A673 (cell line): ENCODE measurements around the gene ARMH3. TPM values are rescaled to one million over a fixed set of nuclear protein-coding genes. Genes with fewer than 3 reads are reported as not detected.
"Not testable (repeated sequence)": the region's sequence is repeated elsewhere in the genome, so short reads cannot be mapped to it uniquely, and the experiment has no call there.

Source experiments
- BruUV-seq: library from RNA; stranded (reverse); fragments of 400-500 nt; replicated peaks from 2 replicates; lab custom pipeline; 2021; lab: Mats Ljungman, UMichigan
- CTCF ChIA-PET: fragments of 300-600 bp; sonication (Branson Sonifier 250); formaldehyde crosslinking; loops from one replicate; lab custom pipeline; 2022; ENCODE audit warnings: antibody characterized with exemption; lab: Charles Lee
- POLR2A ChIA-PET: fragments of 300-600 bp; sonication (Branson Sonifier 250); formaldehyde crosslinking; loops from one replicate; lab custom pipeline; 2022; ENCODE audit warnings: antibody characterized with exemption; ENCODE audit not compliant: low non-redundant PET; lab: Charles Lee
- DNase-seq: peaks from one replicate; pipeline ENCODE4 v3.0.0-alpha.2; 2015; ENCODE audit warnings: low spot score
- H3K27ac ChIP-seq: fragments of 200-600 bp; sonication (generic); 2 replicates; pipeline ENCODE4 v1.5.1; 2016; ENCODE audit warnings: mixed run types, low read depth, mild to moderate bottlenecking, mixed read lengths, antibody characterized with exemption, low read length; ENCODE audit not compliant: poor library complexity, severe bottlenecking
- H3K27me3 ChIP-seq: fragments of 200-600 bp; sonication (generic); replicated peaks from 2 replicates; pipeline ENCODE4 v1.6.1; 2017; ENCODE audit warnings: mixed run types, low read depth, mild to moderate bottlenecking, mixed read lengths, antibody characterized with exemption, low read length; ENCODE audit not compliant: insufficient read depth, poor library complexity
- H3K36me3 ChIP-seq: fragments of 200-600 bp; sonication (generic); 2 replicates; pipeline ENCODE4 v1.6.1; 2016; ENCODE audit warnings: mixed run types, mild to moderate bottlenecking, mixed read lengths, antibody characterized with exemption, low read length; ENCODE audit not compliant: insufficient read depth, poor library complexity, severe bottlenecking
- H3K4me1 ChIP-seq: fragments of 200-600 bp; sonication (generic); 2 replicates; pipeline ENCODE4 v1.6.1; 2017; ENCODE audit warnings: mixed run types, mild to moderate bottlenecking, mixed read lengths, antibody characterized with exemption, low read length; ENCODE audit not compliant: insufficient read depth, poor library complexity, severe bottlenecking
- H3K4me3 ChIP-seq: fragments of 200-600 bp; sonication (generic); 2 replicates; pipeline ENCODE4 v1.5.1; 2016; ENCODE audit warnings: low read depth, mixed run types, mild to moderate bottlenecking, mixed read lengths, low read length; ENCODE audit not compliant: poor library complexity, severe bottlenecking
- H3K9me3 ChIP-seq: fragments of 200-600 bp; sonication (generic); 2 replicates; pipeline ENCODE4 v1.6.1; 2016; ENCODE audit warnings: mixed run types, low read depth, mild to moderate bottlenecking, mixed read lengths, antibody characterized with exemption, low read length; ENCODE audit not compliant: poor library complexity, severe bottlenecking
- CTCF ChIP-seq: fragments of 300-800, 200-600 bp; sonication (generic); conservative IDR thresholded peaks from 2 replicates; pipeline ENCODE4 v1.5.1; 2017; ENCODE audit warnings: low read depth, mild to moderate bottlenecking, antibody characterized with exemption, low read length, moderate library complexity, mixed read lengths
- EZH2 ChIP-seq: fragments of 200-600 bp; sonication (generic); IDR thresholded peaks from 2 replicates; pipeline ENCODE4 v1.6.1; 2017; ENCODE audit warnings: borderline replicate concordance, low read depth, mild to moderate bottlenecking, mixed read lengths, antibody characterized with exemption, low read length; ENCODE audit not compliant: poor library complexity, severe bottlenecking
- intact Hi-C: fragments of 100-400 bp; cut with micrococcal nuclease; formaldehyde crosslinking; loops from one replicate; pipeline ENCODE4 v1.10.0; 2022; ENCODE audit not compliant: unreplicated experiment
- total RNA-seq: library from RNA; stranded (reverse); gene quantifications from 2 replicates; pipeline ENCODE4 v1.2.3, GENCODE V29; 2021

ARMH3 gene
- total RNA-seq, 1 experiment from 2014 or later: 17.8 TPM

- ChIA-PET CTCF (interaction anchor here (1.1 kb wide), 1 partner anchor 17 kb away, joined by 3 read pairs; no protein-coding TSS in a partner anchor), POLR2A (interaction anchor here (0.6 kb wide), 1 partner anchor 142 kb away, joined by 14 read pairs; no protein-coding TSS in a partner anchor)
- no peak overlapping the region for H3K4me3 ChIP-seq
- no TSS peak for BruUV-seq
- H3K36me3 ChIP-seq: peaks cover 14% of the 10 kb centered on the region
- intact Hi-C loops: no loop called here
- H3K27ac ChIP-seq: no peak overlapping the region
- no peaks in the 10 kb centered on the region for H3K27me3 ChIP-seq
- TF ChIP-seq CTCF (no peak), EZH2 (no peak)
- H3K9me3 ChIP-seq: no peaks in the 10 kb centered on the region
- peaks cover 5% of the 10 kb centered on the region for H3K4me1 ChIP-seq
- no peak for DNase-seq
These were observed 62.8 kb downstream of the ARMH3 start for GRCh38 chr10:101993221-101993620.

- CTCF ChIA-PET: no interaction called here
- no peaks in the 10 kb centered on the region for H3K9me3 ChIP-seq
- intact Hi-C loops: no loop called here
These were observed 68.8 kb downstream of the ARMH3 start for GRCh38 chr10:101987136-101987535.

GRCh38 chr10:101986624-101986971, 69.4 kb downstream of the ARMH3 start:
- Histone ChIP-seq H3K4me3 (no peak overlapping the region), H3K27me3 (no peaks in the 10 kb centered on the region), H3K27ac (no peak overlapping the region), H3K4me1 (no peaks in the 10 kb centered on the region), H3K36me3 (peaks cover 10% of the 10 kb centered on the region), H3K9me3 (no peaks in the 10 kb centered on the region)
- BruUV-seq: no TSS peak
- DNase-seq: no peak
- ChIA-PET CTCF (no interaction called here), POLR2A (no interaction called here)
- intact Hi-C loops: no loop called here
- TF ChIP-seq CTCF: no peak
- no peak for TF ChIP-seq EZH2

More at GRCh38 chr10:101987136-101987535, 68.8 kb downstream of the ARMH3 start:
- Histone ChIP-seq H3K4me1 (no peaks in the 10 kb centered on the region), H3K27ac (no peak overlapping the region), H3K4me3 (no peak overlapping the region), H3K27me3 (no peaks in the 10 kb centered on the region), H3K36me3 (peaks cover 14% of the 10 kb centered on the region)
- TF ChIP-seq EZH2 (no peak), CTCF (no peak)
- no peak for DNase-seq
- POLR2A ChIA-PET: no interaction called here
- no TSS peak for BruUV-seq

GRCh38 chr10:101980677-101981076, 75.3 kb downstream of the ARMH3 start:
- H3K4me1 ChIP-seq, POLR2A ChIA-PET, CTCF ChIA-PET, H3K9me3 ChIP-seq, intact Hi-C loops, H3K27me3 ChIP-seq, DNase-seq, H3K27ac ChIP-seq, H3K4me3 ChIP-seq, H3K36me3 ChIP-seq, BruUV-seq: not testable (repeated sequence)
